ENCODE data around the gene MXRA7. TPM values are rescaled to one million over a fixed set of nuclear protein-coding genes. Genes with fewer than 3 reads are reported as not detected.
"Not testable (repeated sequence)": the region's sequence is repeated elsewhere in the genome, so short reads cannot be mapped to it uniquely, and the experiment has no call there.

MXRA7 gene
- total and polyA plus RNA-seq, 2 of the 4 experiments (the other 2 are of a cell fraction), result 168 to 231 TPM

- H3K36me3 ChIP-seq (ENCODE audit: control insufficient read depth, insufficient read depth, low read length), result peaks cover 26% of the 10 kb centered on the region
- H2AK9ac ChIP-seq (replicated peaks; ENCODE audit: low read depth, low read length, poor library complexity); H4K20me1 ChIP-seq (ENCODE audit: insufficient read depth, low read length); H4K8ac ChIP-seq (ENCODE audit: low read depth in 2 of 2, low read length in 2 of 2); H3K9me3 ChIP-seq (ENCODE audit: control insufficient read depth, insufficient read depth, low read length); H2BK120ac ChIP-seq (ENCODE audit: low read depth, low read length); H3K9me1 ChIP-seq (ENCODE audit: insufficient read depth, low read length); H3K4ac ChIP-seq (ENCODE audit: low read depth, low read length); H2BK20ac ChIP-seq (ENCODE audit: low read depth, low read length); H3K56ac ChIP-seq (ENCODE audit: extremely low read depth, insufficient read depth, low read length); H2AFZ ChIP-seq (replicated peaks; ENCODE audit: low read length, poor library complexity); H3K4me1 ChIP-seq (ENCODE audit: control insufficient read depth, insufficient read depth, low read length); H3K23ac ChIP-seq (ENCODE audit: low read depth, low read length); H2BK5ac ChIP-seq (ENCODE audit: low read depth, low read length, poor library complexity, severe bottlenecking); H4K91ac ChIP-seq (ENCODE audit: insufficient read depth, low read depth, low read length); H2AK5ac ChIP-seq (ENCODE audit: low read depth, low read length); dilution Hi-C loops (cut with HindIII; ENCODE audit: low sequenced_read_pairs, unreplicated experiment); H3K79me1 ChIP-seq (ENCODE audit: low read depth in 1 of 2, low read length in 2 of 2); H3K4me3 ChIP-seq (ENCODE audit: insufficient read depth, low read depth, low read length); H3K4me2 ChIP-seq (ENCODE audit: low read depth, low read length); H3K27me3 ChIP-seq (ENCODE audit: control insufficient read depth, insufficient read depth, low read length); H2BK15ac ChIP-seq (ENCODE audit: low read depth, low read length); POLR2A ChIA-PET (ENCODE audit: unreplicated experiment); H3K14ac ChIP-seq (replicated peaks; ENCODE audit: low read depth, low read length); intact Hi-C loops (cut with micrococcal nuclease); H4K5ac ChIP-seq (ENCODE audit: low read depth, low read length); H3K18ac ChIP-seq (ENCODE audit: low read depth, low read length); H3K9ac ChIP-seq (ENCODE audit: low read depth, low read length); BruUV-seq (replicated peaks); in situ Hi-C loops (cut with MboI; ENCODE audit: low sequenced_read_pairs); H3K27ac ChIP-seq (ENCODE audit: insufficient read depth, low read length): not testable (repeated sequence)
- CTCF ChIA-PET, result interaction anchor here (0.6 kb wide), 1 partner anchor 183 kb away, joined by 3 read pairs; no protein-coding TSS in a partner anchor
- no CpG with 5 or more reads among the region's 6 CpGs for WGBS, 2 experiments (ENCODE audit: extremely low coverage in 2 of 2, insufficient read length in 1 of 2)
- ATAC-seq (ENCODE audit: low read depth) (peak; percentile 49; the same call in 1 of the 2 replicates), DNase-seq (peak; percentile 54)
Observed at GRCh38 chr17:76745785-76746184, 35.0 kb upstream of the MXRA7 start.

All from IMR-90 (cell line).